HL-60 (cell line): ENCODE results near the gene LUZP4.

ENCODE experiments used
- DNase-seq, 2 experiments: peaks; one replicate each; pipeline ENCODE4 v3.0.0-alpha.2; 2010 to 2020; ENCODE audit warnings: low read depth in 1 of 2, low spot score in 1 of 2
- H3K27ac ChIP-seq: fragments of 250-450 bp; sonication (Bioruptor Pico); replicated peaks from 2 replicates; pipeline ENCODE4 v1.5.1; 2020; ENCODE audit warnings: mild to moderate bottlenecking, moderate library complexity
- H3K27me3 ChIP-seq: fragments of 250-450 bp; sonication (Bioruptor Pico); 2 replicates; pipeline ENCODE4 v1.5.1; 2021; ENCODE audit warnings: mild to moderate bottlenecking, moderate library complexity; ENCODE audit not compliant: insufficient read depth, poor library complexity, severe bottlenecking
- H3K4me3 ChIP-seq: replicated peaks from 2 replicates; pipeline ENCODE4 v1.5.1; 2011; ENCODE audit warnings: mild to moderate bottlenecking, control low read depth, low read length; ENCODE audit not compliant: insufficient read depth
- CTCF ChIP-seq: IDR thresholded peaks from one replicate; pipeline ENCODE4 v1.5.1; 2011; ENCODE audit warnings: low read length, control low read depth, inconsistent platforms; ENCODE audit not compliant: insufficient read depth
- GABPA ChIP-seq: IDR thresholded peaks from 2 replicates; pipeline ENCODE4 v1.6.1; 2012; ENCODE audit warnings: low read depth
- POLR2AphosphoS5 ChIP-seq: IDR thresholded peaks from 2 replicates; pipeline ENCODE4 v1.6.1; 2012; ENCODE audit warnings: low read depth
- REST ChIP-seq: IDR thresholded peaks from 2 replicates; pipeline ENCODE4 v1.6.1; 2012; ENCODE audit warnings: low read depth; ENCODE audit not compliant: insufficient replicate concordance
- SPI1 ChIP-seq: IDR thresholded peaks from 2 replicates; pipeline ENCODE4 v1.6.1; 2012; ENCODE audit warnings: low read depth, mild to moderate bottlenecking, borderline replicate concordance
- long read RNA-seq: library from polyadenylated mRNA; unstranded; transcript quantifications from one replicate; pipeline ENCODE4 v2.0.0, GENCODE V29; 2020

LUZP4 gene
- long read RNA-seq: 0 reads

GRCh38 chrX:115289465-115289864, at the start of gene LUZP4:
Gene LUZP4 (plus strand): TSS chrX:115289715. CDS start chrX:115289760, 45 bp downstream.
- Histone ChIP-seq H3K27ac (no peak within 1 kb of the TSS), H3K4me3 (no peak within 1 kb of the TSS), H3K27me3 (no peaks in the 10 kb centered on the region)
- TF ChIP-seq CTCF (no peak), GABPA (no peak), REST (no peak), POLR2AphosphoS5 (no peak), SPI1 (no peak)
- DNase-seq: no peak

- no peak overlapping the region for H3K4me3 ChIP-seq
- TF ChIP-seq GABPA (no peak), CTCF (no peak), POLR2AphosphoS5 (no peak), REST (no peak), SPI1 (no peak)
- no peaks in the 10 kb centered on the region for H3K27me3 ChIP-seq
- DNase-seq: no peak
- H3K27ac ChIP-seq: no peak overlapping the region
Measured at GRCh38 chrX:115251458-115252233, 37.9 kb upstream of the LUZP4 start.

- no peak overlapping the region for H3K4me3 ChIP-seq
- H3K27ac ChIP-seq: no peak overlapping the region
- TF ChIP-seq POLR2AphosphoS5: no peak
- no peak for TF ChIP-seq CTCF
- TF ChIP-seq GABPA: no peak
- TF ChIP-seq REST: no peak
- no peak for TF ChIP-seq SPI1
- DNase-seq: no peak
- H3K27me3 ChIP-seq: no peaks in the 10 kb centered on the region
Measured at GRCh38 chrX:115255003-115255402, 34.5 kb upstream of the LUZP4 start.
